HepG2 (cell line): ENCODE results near the gene ASGR1. TPM values are rescaled to one million over a fixed set of nuclear protein-coding genes. Genes with fewer than 3 reads are reported as not detected.

ENCODE experiments used
- ATAC-seq: fragments of 200-7000 bp; cut with Tn5 transposase; 3 replicates; pipeline ENCODE4 v1.9.1; 2020; ENCODE audit warnings: mild to moderate bottlenecking, moderate library complexity
- BruUV-seq: library from RNA; stranded (reverse); fragments of 400-500 nt; replicated peaks from 2 replicates; lab custom pipeline; 2021; lab: Mats Ljungman, UMichigan
- CTCF ChIA-PET: fragments of 300-600 bp; formaldehyde crosslinking; extraction: SDS; loops from one replicate; lab custom pipeline; 2021; ENCODE audit warnings: low total read pairs, inconsistent platforms, low intra/inter-chr PET ratio; lab: Yijun Ruan, JAX
- POLR2A ChIA-PET: fragments of 350-600 bp; sonication (Branson Sonifier 250); formaldehyde crosslinking; loops from one replicate; lab custom pipeline; 2020; ENCODE audit warnings: antibody characterized with exemption, inconsistent platforms; lab: Yijun Ruan, JAX
- DNase-seq: peaks from one replicate; pipeline ENCODE4 v3.0.0-alpha.2; 2015; ENCODE audit warnings: low spot score
- FAIRE-seq: peaks from 3 replicates; lab custom pipeline; 2011; peaks lifted over from hg19 to GRCh38; lab: Jason Lieb, UNC
- H2AFZ ChIP-seq: one replicate; pipeline ENCODE4 v1.6.1; 2011; ENCODE audit warnings: low read length, inconsistent platforms
- H3K27ac ChIP-seq: fragments of 300-600 bp; 3 replicates; pipeline ENCODE4 v1.8.0; 2011; ENCODE audit warnings: mixed run types, mild to moderate bottlenecking, mixed read lengths, low read length, inconsistent platforms; ENCODE audit not compliant: insufficient read depth; ENCODE audit errors: extremely low read length
- H3K27me3 ChIP-seq, 2 experiments: fragments of 200-600 bp in 1 of 2; 2 replicates in 1 of 2; 3 replicates in 1 of 2; pipeline versions ENCODE4 v1.6.0 to v1.8.0; 2011; ENCODE audit warnings: low read length in 2 of 2, mild to moderate bottlenecking in 2 of 2, moderate library complexity in 2 of 2, inconsistent platforms in 1 of 2; ENCODE audit not compliant: insufficient read depth in 2 of 2, control insufficient read depth in 1 of 2
- H3K36me3 ChIP-seq, 2 experiments: fragments of 200-600 bp in 1 of 2; replicated peaks in 1 of 2; 2 replicates in 1 of 2; 3 replicates in 1 of 2; pipeline versions ENCODE4 v1.5.1 to v1.8.0; 2011; ENCODE audit warnings: low read length in 2 of 2, inconsistent platforms in 1 of 2; ENCODE audit not compliant: insufficient read depth in 2 of 2, control insufficient read depth in 1 of 2
- H3K4me1 ChIP-seq: 2 replicates; pipeline ENCODE4 v1.5.1; 2012; ENCODE audit warnings: low read length, inconsistent platforms; ENCODE audit not compliant: insufficient read depth
- H3K4me2 ChIP-seq: 2 replicates; pipeline ENCODE4 v1.6.0; 2011; ENCODE audit warnings: low read depth, low read length, inconsistent platforms
- H3K4me3 ChIP-seq, 3 experiments: fragments of 200-600 bp in 1 of 3; sonication (generic), shearing (Covaris generic) in 1 of 3; replicated peaks in 1 of 3; 2 replicates each; pipeline ENCODE4 v1.5.1; 2011 to 2016; ENCODE audit warnings: low read length in 3 of 3, inconsistent platforms in 2 of 3, low read depth in 2 of 3, mild to moderate bottlenecking in 2 of 3, control low read depth in 1 of 3, mixed read lengths in 1 of 3; ENCODE audit not compliant: insufficient read depth in 1 of 3
- H3K79me2 ChIP-seq: one replicate; pipeline ENCODE4 v1.6.1; 2011; ENCODE audit warnings: low read length, inconsistent platforms; ENCODE audit not compliant: insufficient read depth
- H3K9ac ChIP-seq: 2 replicates; pipeline ENCODE4 v1.6.0; 2011; ENCODE audit warnings: mild to moderate bottlenecking, low read depth, low read length, inconsistent platforms; ENCODE audit not compliant: insufficient read depth
- H3K9me3 ChIP-seq: 2 replicates; pipeline ENCODE4 v1.5.1; 2012; ENCODE audit warnings: mild to moderate bottlenecking, low read length
- H4K20me1 ChIP-seq: 2 replicates; pipeline ENCODE4 v1.6.0; 2011; ENCODE audit warnings: inconsistent platforms, mild to moderate bottlenecking, low read length, moderate library complexity; ENCODE audit not compliant: insufficient read depth
- FOXK2 ChIP-seq: fragments of 450-650 bp; IDR thresholded peaks from 2 replicates; pipeline ENCODE4 v1.6.1; 2016
- HOXA9 ChIP-seq: sonication (generic); formaldehyde crosslinking; IDR thresholded peaks from 2 replicates; pipeline ENCODE4 v1.8.1; 2022; ENCODE audit warnings: missing genetic modification reagents, mild to moderate bottlenecking, moderate library complexity, borderline replicate concordance
- KLF13 ChIP-seq: sonication (generic); formaldehyde crosslinking; IDR thresholded peaks from 2 replicates; pipeline ENCODE4 v1.4.0; 2020; ENCODE audit warnings: mild to moderate bottlenecking, missing genetic modification reagents
- PITX1 ChIP-seq: sonication (generic); formaldehyde crosslinking; IDR thresholded peaks from 2 replicates; pipeline ENCODE4 v1.5.1; 2020; ENCODE audit warnings: mild to moderate bottlenecking, missing genetic modification reagents
- TBX3 ChIP-seq: fragments of 450-650 bp; IDR thresholded peaks from 2 replicates; pipeline ENCODE4 v1.6.1; 2017; ENCODE audit warnings: antibody characterized with exemption, mild to moderate bottlenecking, inconsistent platforms, borderline replicate concordance
- U2AF1 ChIP-seq: fragments of 200-400 bp; formaldehyde crosslinking; optimal IDR thresholded peaks from 2 replicates; pipeline ENCODE3; 2017; ENCODE audit warnings: mild to moderate bottlenecking, low read depth, low read length
- ZNF264 ChIP-seq: sonication (generic); formaldehyde crosslinking; IDR thresholded peaks from 2 replicates; pipeline ENCODE4 v1.4.0; 2020; ENCODE audit warnings: missing genetic modification reagents
- ZNF766 ChIP-seq: sonication (generic); formaldehyde crosslinking; IDR thresholded peaks from 2 replicates; pipeline ENCODE4 v1.5.0; 2020; ENCODE audit warnings: missing genetic modification reagents, borderline replicate concordance
- WGBS: methylation state at CpG from one replicate; pipeline ENCODE4 v1.1.6; 2017; ENCODE audit warnings: low lambda C conversion rate; 5-methylcytosine and 5-hydroxymethylcytosine counted together
- in situ Hi-C: cut with HindIII; loops from 2 replicates; pipeline ENCODE4 v1.10.0; 2017; ENCODE audit warnings: low pct_unique_long_range_greater_than_20kb; ENCODE audit not compliant: extremely low pct_ligation_motif_present
- intact Hi-C: fragments of 100-400 bp; cut with micrococcal nuclease; formaldehyde crosslinking; loops from one replicate; pipeline ENCODE4 v1.10.0; 2022; ENCODE audit not compliant: unreplicated experiment
- polyA plus RNA-seq, 8 experiments: library from polyadenylated mRNA; depleted of rRNA in 3 of 8; stranded (reverse) in 7 of 8; unstranded in 1 of 8; fragments of >200 nt; fragmentation: Illumina TruSeq in 4 of 8; extraction: Trizol in 4 of 8; gene quantifications; 2 replicates each; pipeline versions ENCODE4 v1.2.1 to v1.2.3, GENCODE V29; 2011 to 2016; ENCODE audit warnings: low read depth in 4 of 8, missing spikeins in 1 of 8, mixed read lengths in 1 of 8; ENCODE audit not compliant: insufficient read depth in 1 of 8
- total RNA-seq, 5 experiments: library from RNA; depleted of rRNA; stranded (reverse); fragments of >200 nt; fragmentation: Illumina TruSeq; extraction: Trizol; gene quantifications; 2 replicates each; pipeline ENCODE4 v1.2.3, GENCODE V29; 2016; ENCODE audit warnings: low read depth in 1 of 5
- TF ChIP-seq, protein P1 (sequence below): sonication (generic); formaldehyde crosslinking; IDR thresholded peaks from 2 replicates; pipeline ENCODE4 v1.5.0; 2020; ENCODE audit warnings: missing genetic modification reagents, mild to moderate bottlenecking, borderline replicate concordance
- TF ChIP-seq, protein P2 (sequence below): IDR thresholded peaks from 2 replicates; pipeline ENCODE4 v1.6.1; 2012; ENCODE audit warnings: low read length, improper control_type of control experiment

The ASGR1 gene
- total and polyA plus RNA-seq, 2 of the 13 experiments (the other 11 are each of a cell fraction or from before 2014, with no cell fraction given): 353 to 796 TPM

DNA sequence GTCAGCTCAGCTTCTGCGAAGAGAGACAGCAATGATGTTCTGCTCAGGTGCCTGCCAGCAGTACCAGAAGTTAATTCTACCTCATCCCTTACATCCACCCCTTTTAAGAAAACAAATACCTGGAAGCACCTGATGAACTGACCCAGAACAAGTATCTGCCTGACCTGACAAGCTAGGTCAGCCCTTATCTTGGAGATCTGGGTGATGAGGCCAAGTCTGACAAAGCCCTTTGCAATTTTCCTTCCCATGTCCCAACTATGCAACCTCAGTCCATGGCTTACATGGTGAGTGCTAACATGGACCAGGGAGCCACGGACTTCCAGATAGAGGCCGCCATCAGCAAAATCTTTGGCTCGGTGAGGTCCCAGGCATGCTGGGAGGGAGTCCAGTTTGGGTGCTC, 44.2 kb upstream of the ASGR1 start:
- TF ChIP-seq HOXA9 (CRISPR knock-in tag) (no peak), PITX1 (CRISPR knock-in tag) (no peak), KLF13 (CRISPR knock-in tag) (no peak), ZNF766 (CRISPR knock-in tag) (no peak), FOXK2 (no peak), ZNF264 (CRISPR knock-in tag) (no peak), TBX3 (no peak), U2AF1 (no peak)
- TF ChIP-seq, protein P1, sequence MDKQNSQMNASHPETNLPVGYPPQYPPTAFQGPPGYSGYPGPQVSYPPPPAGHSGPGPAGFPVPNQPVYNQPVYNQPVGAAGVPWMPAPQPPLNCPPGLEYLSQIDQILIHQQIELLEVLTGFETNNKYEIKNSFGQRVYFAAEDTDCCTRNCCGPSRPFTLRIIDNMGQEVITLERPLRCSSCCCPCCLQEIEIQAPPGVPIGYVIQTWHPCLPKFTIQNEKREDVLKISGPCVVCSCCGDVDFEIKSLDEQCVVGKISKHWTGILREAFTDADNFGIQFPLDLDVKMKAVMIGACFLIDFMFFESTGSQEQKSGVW: no peak
- TF ChIP-seq, protein P2, sequence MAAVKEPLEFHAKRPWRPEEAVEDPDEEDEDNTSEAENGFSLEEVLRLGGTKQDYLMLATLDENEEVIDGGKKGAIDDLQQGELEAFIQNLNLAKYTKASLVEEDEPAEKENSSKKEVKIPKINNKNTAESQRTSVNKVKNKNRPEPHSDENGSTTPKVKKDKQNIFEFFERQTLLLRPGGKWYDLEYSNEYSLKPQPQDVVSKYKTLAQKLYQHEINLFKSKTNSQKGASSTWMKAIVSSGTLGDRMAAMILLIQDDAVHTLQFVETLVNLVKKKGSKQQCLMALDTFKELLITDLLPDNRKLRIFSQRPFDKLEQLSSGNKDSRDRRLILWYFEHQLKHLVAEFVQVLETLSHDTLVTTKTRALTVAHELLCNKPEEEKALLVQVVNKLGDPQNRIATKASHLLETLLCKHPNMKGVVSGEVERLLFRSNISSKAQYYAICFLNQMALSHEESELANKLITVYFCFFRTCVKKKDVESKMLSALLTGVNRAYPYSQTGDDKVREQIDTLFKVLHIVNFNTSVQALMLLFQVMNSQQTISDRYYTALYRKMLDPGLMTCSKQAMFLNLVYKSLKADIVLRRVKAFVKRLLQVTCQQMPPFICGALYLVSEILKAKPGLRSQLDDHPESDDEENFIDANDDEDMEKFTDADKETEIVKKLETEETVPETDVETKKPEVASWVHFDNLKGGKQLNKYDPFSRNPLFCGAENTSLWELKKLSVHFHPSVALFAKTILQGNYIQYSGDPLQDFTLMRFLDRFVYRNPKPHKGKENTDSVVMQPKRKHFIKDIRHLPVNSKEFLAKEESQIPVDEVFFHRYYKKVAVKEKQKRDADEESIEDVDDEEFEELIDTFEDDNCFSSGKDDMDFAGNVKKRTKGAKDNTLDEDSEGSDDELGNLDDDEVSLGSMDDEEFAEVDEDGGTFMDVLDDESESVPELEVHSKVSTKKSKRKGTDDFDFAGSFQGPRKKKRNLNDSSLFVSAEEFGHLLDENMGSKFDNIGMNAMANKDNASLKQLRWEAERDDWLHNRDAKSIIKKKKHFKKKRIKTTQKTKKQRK: no peak
- Histone ChIP-seq H3K9ac (no peak overlapping the region), H4K20me1 (peaks cover 10% of the 10 kb centered on the region; the same call in 1 of the 2 replicates), H3K4me1 (peaks cover 31% of the 10 kb centered on the region), H3K27me3 (peaks cover 0 to 1% of the 10 kb centered on the region in 2 experiments; a peak in 2 of 5 replicates), H3K4me2 (no peak overlapping the region), H3K36me3 (peaks cover 20 to 67% of the 10 kb centered on the region in 2 experiments; a peak in 4 of 5 replicates), H3K27ac (no peak overlapping the region), H3K9me3 (no peaks in the 10 kb centered on the region), H3K4me3 (no peak overlapping the region), H3K79me2 (peaks cover 14% of the 10 kb centered on the region), H2AFZ (no peak overlapping the region)
- 100% methylated on average over 3 of the region's 4 CpGs for WGBS
- BruUV-seq: no TSS peak
- no peak for ATAC-seq
- no peak for DNase-seq
- in situ Hi-C loops: no loop called here
- no peak for FAIRE-seq
- intact Hi-C loops: no loop called here
- ChIA-PET CTCF (no interaction called here), POLR2A (interaction anchor here (6.8 kb wide), 1 partner anchor 12 kb away, joined by 140 read pairs; the partner anchor contains the start of genes DVL2 and PHF23)
